GM18861 (cell line): ENCODE results near the gene RNU1-3.
"Not testable (repeated sequence)": the region's sequence is repeated elsewhere in the genome, so short reads cannot be mapped to it uniquely, and the experiment has no call there.

ENCODE experiments used
- ATAC-seq: cut with Tn5 transposase; IDR thresholded peaks from one replicate; pipeline ENCODE4 v1.9.1; 2021; ENCODE audit not compliant: unreplicated experiment

Gene RNU1-3

GRCh38 chr1:16621681-16622315 lies 45.0 kb downstream of the RNU1-3 start:
- ATAC-seq, result not testable (repeated sequence)

- ATAC-seq, result no peak
Measured at GRCh38 chr1:16621300-16621658, 45.5 kb downstream of the RNU1-3 start.

- not testable (repeated sequence) for ATAC-seq
Measured at GRCh38 chr1:16619803-16620501, 46.8 kb downstream of the RNU1-3 start.

- no peak for ATAC-seq
Measured at GRCh38 chr1:16618719-16619118, 48.0 kb downstream of the RNU1-3 start.

GRCh38 chr1:16617778-16618580 lies 48.8 kb downstream of the RNU1-3 start:
- no peak for ATAC-seq

- ATAC-seq, result no peak
Measured at GRCh38 chr1:16617114-16617631, 49.6 kb downstream of the RNU1-3 start.
